GM18520 (cell line): ENCODE results near the gene HBP1.
"Not testable (repeated sequence)": the region's sequence is repeated elsewhere in the genome, so short reads cannot be mapped to it uniquely, and the experiment has no call there.

Experiments
- ATAC-seq: cut with Tn5 transposase; IDR thresholded peaks from one replicate; pipeline ENCODE4 v1.9.1; 2021; ENCODE audit not compliant: unreplicated experiment

Gene HBP1

DNA sequence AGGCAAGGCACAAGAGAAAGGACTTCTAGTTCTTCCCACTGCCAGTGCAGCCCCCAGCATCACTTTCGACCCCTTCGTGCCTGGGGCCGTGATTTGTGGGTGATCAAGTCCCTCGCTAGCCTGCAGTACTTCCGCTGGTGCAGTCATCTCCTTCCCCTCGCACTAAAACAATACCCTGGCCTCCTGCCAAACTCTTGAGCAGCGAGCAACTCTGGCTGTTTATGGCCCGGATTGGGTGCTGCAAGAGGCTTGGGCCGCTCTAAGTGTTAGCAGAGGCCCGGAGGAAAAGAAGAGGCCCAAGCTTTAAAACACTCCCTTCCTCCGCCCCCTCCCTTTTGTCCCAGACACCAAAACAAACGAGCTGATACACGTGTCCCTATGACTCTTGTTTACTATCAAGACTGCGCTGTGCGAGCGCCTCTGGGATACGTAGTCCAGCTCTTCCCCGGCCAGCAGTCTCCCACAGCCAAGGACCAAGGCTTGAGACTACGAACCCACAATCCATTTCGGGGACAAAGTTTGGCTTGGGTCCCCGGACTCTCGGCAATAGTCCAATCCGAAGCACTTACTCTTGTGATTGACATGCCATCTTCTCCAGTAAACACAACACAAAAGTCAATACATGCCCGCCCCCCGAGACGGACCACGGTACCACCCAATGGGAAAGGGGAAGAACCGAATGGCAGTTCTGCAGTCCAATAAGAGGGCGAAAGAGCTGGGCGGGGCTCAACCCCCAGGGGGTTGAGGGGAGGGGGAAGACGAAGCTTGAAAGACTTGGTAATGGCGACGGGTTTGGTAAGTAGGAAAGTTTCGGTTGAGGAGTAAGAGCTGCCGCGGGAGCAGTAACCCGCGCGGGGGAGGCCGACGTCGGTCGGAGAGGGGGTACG is at the start of gene HBP1:
HBP1 (plus strand) TSS at position 771 of the 887 bp plus-strand sequence. CDS start 10,891 bp downstream, outside the sequence.
- ATAC-seq, result peak; percentile 84

DNA sequence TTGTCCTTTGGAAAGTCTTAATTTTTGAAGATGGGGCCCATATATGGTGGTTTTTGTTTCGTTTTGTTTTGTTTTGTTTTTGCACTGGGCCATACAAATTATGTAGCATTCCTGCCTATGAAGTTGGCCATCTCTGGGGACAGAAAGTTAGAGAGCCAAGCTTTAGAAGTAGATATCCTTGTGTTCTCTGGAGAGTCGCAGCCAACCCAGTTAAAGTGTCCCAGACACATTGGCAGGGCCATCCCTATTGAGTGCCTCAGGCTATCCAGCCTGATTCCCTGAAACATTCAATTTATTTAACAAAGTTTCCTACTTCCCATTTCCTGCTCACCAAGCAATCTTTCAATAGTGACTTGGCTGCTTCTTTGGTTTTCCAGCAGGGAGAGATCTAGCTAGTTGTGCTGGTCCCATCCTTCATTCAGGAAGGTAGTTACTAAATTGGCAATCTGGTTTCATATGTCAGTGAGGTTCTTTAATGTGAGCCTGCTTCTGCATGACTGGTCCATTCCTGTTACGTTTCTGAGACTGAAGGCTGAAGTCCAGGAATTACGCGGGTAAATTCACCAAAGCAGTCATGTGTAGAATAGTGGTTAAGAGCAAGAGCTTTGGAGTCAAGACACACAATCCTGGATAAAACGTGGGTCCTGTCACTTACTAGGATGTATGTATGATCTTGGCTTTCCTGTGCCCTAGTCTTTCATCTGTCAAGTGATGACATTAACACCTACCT is 49.3 kb upstream of the HBP1 start:
- ATAC-seq, result no peak

DNA sequence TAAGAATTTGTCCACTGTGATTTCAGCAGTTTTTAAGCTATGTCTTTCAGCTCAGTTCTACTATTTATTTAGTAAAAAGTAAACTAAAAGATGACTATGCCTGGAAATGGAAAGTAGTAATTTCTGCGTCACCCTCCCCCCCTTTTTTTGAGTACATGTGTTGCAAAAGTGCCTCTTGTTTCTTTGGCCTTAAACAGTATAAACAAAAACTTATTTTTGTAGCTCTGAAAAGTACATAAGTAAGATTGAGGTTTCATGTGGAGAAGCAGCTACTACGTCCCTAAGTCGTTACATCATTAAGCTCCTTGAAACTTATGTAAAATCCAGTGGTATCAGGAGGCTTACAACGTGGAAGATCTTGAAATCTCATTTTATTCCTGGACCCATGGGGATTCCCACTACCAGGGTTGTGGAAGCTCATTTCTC is 46.3 kb upstream of the HBP1 start:
- no peak for ATAC-seq

DNA sequence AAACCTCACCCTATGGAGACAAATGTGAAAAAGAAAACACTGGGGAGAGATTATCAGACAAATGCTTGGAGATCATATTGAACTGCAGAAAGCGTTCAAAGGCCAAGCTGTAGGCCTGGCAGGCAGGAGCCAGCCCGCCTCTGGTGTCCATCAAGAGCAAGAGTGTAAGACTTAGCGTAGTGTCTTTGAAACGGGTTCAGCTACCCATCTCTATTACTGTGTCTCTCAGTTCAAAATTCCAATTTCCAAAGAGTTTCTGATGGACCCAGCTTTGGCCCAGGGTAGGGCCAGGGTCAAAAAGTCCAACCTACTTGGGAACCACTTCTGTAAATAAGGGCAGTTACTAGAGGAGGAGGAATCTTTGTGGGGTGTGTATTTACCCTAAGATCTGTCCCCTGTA is 45.4 kb upstream of the HBP1 start:
- no peak for ATAC-seq

- no peak for ATAC-seq
These were observed 43.3 kb upstream of the HBP1 start for GRCh38 chr7:107125475-107125874.

DNA sequence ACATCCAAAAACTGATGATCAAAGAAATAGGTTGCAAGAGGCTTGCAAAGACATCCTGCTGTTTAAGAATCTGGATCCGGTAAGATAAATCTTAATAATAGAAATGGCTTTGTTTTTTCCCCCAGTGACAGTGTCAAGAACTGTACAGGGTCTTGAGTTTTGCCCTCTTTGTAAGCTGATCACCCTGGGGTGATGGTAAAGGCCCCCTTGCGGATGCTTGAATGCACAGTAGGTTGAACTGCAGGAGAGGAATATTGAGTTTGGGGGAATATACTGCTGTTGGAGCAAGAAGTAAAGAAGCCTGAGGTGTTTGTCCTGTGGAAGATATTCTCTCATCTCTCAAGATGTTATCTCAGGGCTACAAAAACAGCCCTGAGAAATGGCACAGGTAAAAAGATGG is 40.6 kb upstream of the HBP1 start:
- ATAC-seq, result no peak

DNA sequence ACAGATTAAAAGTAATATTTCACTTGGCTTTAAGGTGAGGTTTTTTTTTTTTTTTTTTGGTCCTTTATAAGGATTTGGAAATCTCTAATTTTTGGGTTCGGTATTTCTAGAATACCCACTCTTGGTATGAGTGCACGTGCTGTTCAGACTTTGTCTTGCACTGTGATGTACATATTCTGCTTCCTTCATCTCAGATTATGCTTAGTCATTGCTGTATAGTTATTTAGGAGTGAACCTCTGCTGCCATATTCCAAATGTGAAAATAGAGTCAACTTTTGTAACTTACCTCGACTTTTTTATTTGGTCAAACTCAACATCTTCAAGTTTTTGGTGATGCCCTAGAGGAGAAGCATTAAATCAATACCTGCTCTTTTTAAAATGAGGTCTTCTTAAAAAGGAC is 40.1 kb upstream of the HBP1 start:
- no peak for ATAC-seq

- ATAC-seq, result no peak
These were observed 38.1 kb upstream of the HBP1 start for GRCh38 chr7:107130487-107131220.

DNA sequence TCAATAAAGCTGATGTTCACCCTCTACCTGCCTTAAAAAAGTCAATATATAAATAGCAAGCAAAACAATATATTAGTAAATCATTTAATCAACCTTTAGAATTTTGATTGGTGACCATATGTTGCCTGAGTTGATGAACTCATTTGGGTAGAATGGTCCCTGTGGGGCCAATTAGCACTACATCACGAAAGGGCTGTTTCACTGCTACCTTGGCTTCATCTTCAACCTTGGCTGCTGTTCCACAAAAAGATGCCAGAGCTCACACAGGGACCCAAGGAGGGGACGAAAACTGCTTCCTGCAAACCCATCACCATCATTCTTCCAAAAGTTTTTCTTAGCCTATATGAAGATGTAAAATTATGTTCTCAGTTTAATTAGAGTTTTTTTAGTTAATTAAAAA is 35.4 kb upstream of the HBP1 start:
- no peak for ATAC-seq

GRCh38 chr7:107138696-107139420 is 29.9 kb upstream of the HBP1 start:
- ATAC-seq, result no peak

DNA sequence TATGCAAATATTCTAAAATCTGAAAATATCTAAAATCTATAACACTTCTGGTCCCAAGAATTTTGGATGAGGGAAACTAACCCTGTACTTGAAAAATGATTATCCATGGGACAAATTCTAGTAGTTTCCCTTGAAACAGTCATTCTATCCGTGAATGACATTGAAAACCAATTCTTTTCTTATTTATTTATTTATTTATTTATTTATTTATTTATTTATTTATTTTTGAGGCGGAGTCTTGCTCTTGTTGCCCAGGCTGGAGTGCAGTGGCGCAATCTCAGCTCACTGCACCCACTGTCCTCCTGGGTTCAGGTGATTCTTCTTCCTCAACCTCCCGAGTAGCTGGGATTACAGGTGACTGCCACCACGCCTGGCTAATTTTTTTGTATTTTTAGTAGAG is 24.9 kb upstream of the HBP1 start:
- not testable (repeated sequence) for ATAC-seq

GRCh38 chr7:107145067-107145838 is 23.6 kb upstream of the HBP1 start:
- no peak for ATAC-seq

DNA sequence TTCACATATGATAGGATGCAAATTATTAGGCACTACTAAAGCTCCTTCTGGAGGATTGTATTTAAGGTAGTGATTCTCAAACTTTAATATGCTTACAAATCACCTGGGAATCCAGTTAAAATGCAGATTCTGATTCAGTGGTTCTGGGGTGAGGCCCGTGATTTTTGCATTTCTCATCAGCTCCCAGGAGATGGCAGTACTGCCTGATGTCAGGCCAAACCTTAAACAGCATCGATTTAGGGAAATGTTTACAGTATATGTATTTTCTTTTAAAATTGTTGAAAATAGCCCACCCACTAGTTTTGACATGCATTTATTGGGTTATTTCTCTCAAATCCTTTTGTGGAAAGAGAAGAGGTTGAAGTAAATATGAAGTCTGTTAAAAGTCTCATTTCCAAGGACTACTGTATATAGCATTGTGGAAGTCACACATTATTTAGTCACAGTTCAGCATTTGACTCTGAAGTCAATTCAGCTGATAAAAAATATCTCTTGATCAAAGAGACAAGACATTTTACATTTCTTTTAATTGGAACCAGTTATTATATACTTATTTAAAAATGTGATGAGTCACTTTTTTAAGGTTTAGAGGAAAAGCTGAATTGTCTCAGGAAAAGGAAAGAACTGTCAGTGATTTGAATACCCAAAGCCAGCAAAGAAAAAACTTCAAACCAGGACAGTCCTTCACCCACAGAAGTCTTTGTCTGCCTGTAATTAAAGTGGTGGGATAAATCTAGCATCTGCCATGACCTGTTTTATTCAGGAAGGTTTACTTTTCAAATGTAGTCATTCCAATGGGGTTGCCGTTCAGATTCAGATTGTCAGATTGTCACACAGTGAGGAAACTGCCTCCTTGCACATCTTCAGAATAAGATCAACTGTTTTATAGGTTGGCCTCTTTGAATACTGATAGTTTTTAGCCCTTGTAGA is 21.1 kb upstream of the HBP1 start:
- no peak for ATAC-seq

DNA sequence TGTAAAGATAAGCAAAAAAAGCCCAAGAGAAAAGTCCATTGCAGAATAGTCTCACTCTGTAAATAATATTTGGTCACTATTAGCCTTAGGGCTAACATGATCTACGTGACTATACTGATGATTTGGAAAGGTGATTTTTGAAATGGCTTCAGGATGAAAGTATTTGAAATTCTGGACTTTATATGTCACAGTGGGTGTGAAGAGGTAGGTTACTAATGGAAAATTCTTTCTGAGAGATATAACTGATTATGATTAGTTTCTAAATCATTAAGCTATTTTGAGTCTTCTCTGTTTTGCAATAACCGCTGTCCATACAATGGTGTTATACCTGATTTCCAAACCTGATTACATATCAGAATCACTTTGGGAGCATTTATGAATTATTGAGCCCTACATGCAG is 20.1 kb upstream of the HBP1 start:
- no peak for ATAC-seq

- no peak for ATAC-seq
These were observed 18.9 kb upstream of the HBP1 start for GRCh38 chr7:107149863-107150262.

GRCh38 chr7:107150375-107151073 is 18.3 kb upstream of the HBP1 start:
- no peak for ATAC-seq

DNA sequence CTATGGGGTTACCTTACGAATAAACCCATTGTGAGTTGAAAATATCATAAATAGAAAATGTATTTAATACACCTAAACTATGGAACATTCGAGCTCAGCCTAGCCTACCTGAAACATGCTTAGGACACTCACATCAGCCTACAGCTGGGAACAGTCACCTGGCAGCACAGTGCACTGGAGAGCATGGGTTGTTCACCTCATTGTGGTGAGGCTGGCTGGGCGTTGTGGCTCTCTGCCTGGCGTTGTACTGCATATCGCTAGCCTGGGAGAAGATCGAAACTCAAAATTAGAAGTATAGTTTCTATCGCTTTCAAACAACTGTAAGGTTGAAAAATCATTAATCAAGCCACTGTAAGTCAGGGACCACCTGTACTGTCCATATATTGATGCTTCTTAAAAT is 17.3 kb upstream of the HBP1 start:
- ATAC-seq, result no peak

- ATAC-seq, result no peak
These were observed 16.8 kb upstream of the HBP1 start for GRCh38 chr7:107152011-107152410.
